Adrenal gland (tissue), 5 donors: ENCODE data around the gene CIB1.

Experiments
- CTCF ChIP-seq, 6 experiments: fragments of 450-650 bp in 4 of 6; fragments of 200-600 bp in 2 of 6; sonication (generic) in 1 of 6; IDR thresholded peaks; 1 replicate in 5 of 6; 2 replicates in 1 of 6; pipeline versions ENCODE4 v1.5.1 to v1.8.0; 2016 to 2021; ENCODE audit warnings: antibody characterized with exemption in 6 of 6, mild to moderate bottlenecking in 2 of 6, moderate library complexity in 1 of 6
- POLR2A ChIP-seq, 2 donors: fragments of 450-650 bp; IDR thresholded peaks; one replicate each; pipeline ENCODE4 v1.6.1; 2017; ENCODE audit warnings: antibody characterized with exemption in 2 of 2, mild to moderate bottlenecking in 2 of 2, moderate library complexity in 1 of 2
- donor health status: DM: no; HTN: no; CAD: no.

GRCh38 chr15:90227816-90228772 lies 5.6 kb downstream of the CIB1 start:
- TF ChIP-seq POLR2A (IDR thresholded peaks at IDR 0.05) (no peak), CTCF (IDR thresholded peaks at IDR 0.05) (no peak)
